ENCODE data around the gene PIGC. TPM values are rescaled to one million over a fixed set of nuclear protein-coding genes. Genes with fewer than 3 reads are reported as not detected.

The PIGC gene
- total RNA-seq, 1 donor from 2014 or later = 20.7 TPM

GRCh38 chr1:172457479-172458130 lies 13.7 kb upstream of the PIGC start:
- H3K27ac Mint-ChIP-seq = no peak overlapping the region

GRCh38 chr1:172456344-172456769 lies 12.5 kb upstream of the PIGC start:
- intact Hi-C loops (cut with micrococcal nuclease) = no loop called here
- H3K36me3 Mint-ChIP-seq (ENCODE audit: low read depth) = no peaks in the 10 kb centered on the region
- H3K4me1 Mint-ChIP-seq (ENCODE audit: low read depth) = peaks cover 8% of the 10 kb centered on the region
- H3K9me3 Mint-ChIP-seq = no peaks in the 10 kb centered on the region
- no peak overlapping the region for H3K4me3 Mint-ChIP-seq (ENCODE audit: low read depth)
- peaks cover 26% of the 10 kb centered on the region for H3K27me3 Mint-ChIP-seq (ENCODE audit: low read depth)
- H3K27ac Mint-ChIP-seq = no peak overlapping the region
- DNase-seq (ENCODE audit: low spot score) = no peak

More at GRCh38 chr1:172457479-172458130, 13.7 kb upstream of the PIGC start:
- Mint-ChIP-seq H3K27me3 (ENCODE audit: low read depth) (peaks cover 30% of the 10 kb centered on the region), H3K36me3 (ENCODE audit: low read depth) (no peaks in the 10 kb centered on the region), H3K4me3 (ENCODE audit: low read depth) (no peak overlapping the region), H3K4me1 (ENCODE audit: low read depth) (peaks cover 4% of the 10 kb centered on the region), H3K9me3 (no peaks in the 10 kb centered on the region)
- intact Hi-C loops (cut with micrococcal nuclease) = no loop called here
- no peak for DNase-seq (ENCODE audit: low spot score)

- H3K27me3 Mint-ChIP-seq (ENCODE audit: low read depth) = peaks cover 24% of the 10 kb centered on the region
- no peak for DNase-seq (ENCODE audit: low spot score)
- no peaks in the 10 kb centered on the region for H3K36me3 Mint-ChIP-seq (ENCODE audit: low read depth)
- peaks cover 17% of the 10 kb centered on the region for H3K4me1 Mint-ChIP-seq (ENCODE audit: low read depth)
- no peaks in the 10 kb centered on the region for H3K9me3 Mint-ChIP-seq
- intact Hi-C loops (cut with micrococcal nuclease) = no loop called here
- no peak overlapping the region for H3K27ac Mint-ChIP-seq
- no peak overlapping the region for H3K4me3 Mint-ChIP-seq (ENCODE audit: low read depth)
These were observed 11.6 kb upstream of the PIGC start for GRCh38 chr1:172455451-172455850.

- Mint-ChIP-seq H3K27ac (no peak overlapping the region), H3K4me3 (ENCODE audit: low read depth) (no peak overlapping the region), H3K36me3 (ENCODE audit: low read depth) (no peaks in the 10 kb centered on the region), H3K4me1 (ENCODE audit: low read depth) (peaks cover 32% of the 10 kb centered on the region), H3K27me3 (ENCODE audit: low read depth) (peaks cover 13% of the 10 kb centered on the region), H3K9me3 (no peaks in the 10 kb centered on the region)
- intact Hi-C loops (cut with micrococcal nuclease) = loop anchor here (5.0 kb wide), 1 partner anchor 96 kb away; no protein-coding TSS in a partner anchor
- no peak for DNase-seq (ENCODE audit: low spot score)
These were observed 9.7 kb upstream of the PIGC start for GRCh38 chr1:172453607-172454006.

- Mint-ChIP-seq H3K9me3 (no peaks in the 10 kb centered on the region), H3K4me1 (ENCODE audit: low read depth) (peaks cover 32% of the 10 kb centered on the region), H3K36me3 (ENCODE audit: low read depth) (no peaks in the 10 kb centered on the region), H3K27me3 (ENCODE audit: low read depth) (peaks cover 13% of the 10 kb centered on the region), H3K4me3 (ENCODE audit: low read depth) (no peak overlapping the region), H3K27ac (no peak overlapping the region)
- intact Hi-C loops (cut with micrococcal nuclease) = loop anchor here (5.0 kb wide), 1 partner anchor 96 kb away; no protein-coding TSS in a partner anchor
- no peak for DNase-seq (ENCODE audit: low spot score)
These were observed 9.3 kb upstream of the PIGC start for GRCh38 chr1:172453153-172453545.

GRCh38 chr1:172452536-172453152 lies 8.8 kb upstream of the PIGC start:
- no peak overlapping the region for H3K4me3 Mint-ChIP-seq (ENCODE audit: low read depth)
- no peak overlapping the region for H3K27ac Mint-ChIP-seq
- peaks cover 8% of the 10 kb centered on the region for H3K27me3 Mint-ChIP-seq (ENCODE audit: low read depth)
- no peak for DNase-seq (ENCODE audit: low spot score)
- H3K9me3 Mint-ChIP-seq = no peaks in the 10 kb centered on the region
- intact Hi-C loops (cut with micrococcal nuclease) = loop anchor here (5.0 kb wide), 1 partner anchor 95 kb away; no protein-coding TSS in a partner anchor
- H3K36me3 Mint-ChIP-seq (ENCODE audit: low read depth) = no peaks in the 10 kb centered on the region
- H3K4me1 Mint-ChIP-seq (ENCODE audit: low read depth) = peaks cover 32% of the 10 kb centered on the region

GRCh38 chr1:172451002-172451443 lies 7.2 kb upstream of the PIGC start:
- intact Hi-C loops (cut with micrococcal nuclease) = loop anchor here (1.0 to 5.0 kb wide), 5 partner anchors 81 to 278 kb away; no protein-coding TSS in a partner anchor
- DNase-seq (ENCODE audit: low spot score) = no peak
- H3K27me3 Mint-ChIP-seq (ENCODE audit: low read depth) = peaks cover 2% of the 10 kb centered on the region
- peaks cover 32% of the 10 kb centered on the region for H3K4me1 Mint-ChIP-seq (ENCODE audit: low read depth)
- H3K36me3 Mint-ChIP-seq (ENCODE audit: low read depth) = no peaks in the 10 kb centered on the region
- H3K27ac Mint-ChIP-seq = peak overlapping the region; percentile 78
- H3K9me3 Mint-ChIP-seq = no peaks in the 10 kb centered on the region
- peak overlapping the region; percentile 42 for H3K4me3 Mint-ChIP-seq (ENCODE audit: low read depth)

GRCh38 chr1:172450524-172450885 lies 6.6 kb upstream of the PIGC start:
- Mint-ChIP-seq H3K27me3 (ENCODE audit: low read depth) (peaks cover 2% of the 10 kb centered on the region), H3K4me1 (ENCODE audit: low read depth) (peaks cover 32% of the 10 kb centered on the region), H3K9me3 (no peaks in the 10 kb centered on the region), H3K36me3 (ENCODE audit: low read depth) (no peaks in the 10 kb centered on the region), H3K27ac (peak overlapping the region; percentile 78), H3K4me3 (ENCODE audit: low read depth) (peak overlapping the region; percentile 42)
- intact Hi-C loops (cut with micrococcal nuclease) = loop anchor here (2.0 to 5.0 kb wide), 3 partner anchors 93 to 278 kb away; no protein-coding TSS in a partner anchor
- no peak for DNase-seq (ENCODE audit: low spot score)

- intact Hi-C loops (cut with micrococcal nuclease) = loop anchor here (2.0 to 5.0 kb wide), 3 partner anchors 93 to 279 kb away; no protein-coding TSS in a partner anchor
- Mint-ChIP-seq H3K27me3 (ENCODE audit: low read depth) (peaks cover 2% of the 10 kb centered on the region), H3K9me3 (no peaks in the 10 kb centered on the region), H3K4me1 (ENCODE audit: low read depth) (peaks cover 32% of the 10 kb centered on the region), H3K27ac (no peak overlapping the region), H3K4me3 (ENCODE audit: low read depth) (no peak overlapping the region), H3K36me3 (ENCODE audit: low read depth) (no peaks in the 10 kb centered on the region)
- peak; percentile 29 for DNase-seq (ENCODE audit: low spot score)
These were observed 6.0 kb upstream of the PIGC start for GRCh38 chr1:172449585-172450523.

- peaks cover 36% of the 10 kb centered on the region for H3K4me1 Mint-ChIP-seq (ENCODE audit: low read depth)
- no peak for DNase-seq (ENCODE audit: low spot score)
- H3K27ac Mint-ChIP-seq = peak overlapping the region; percentile 54
- H3K9me3 Mint-ChIP-seq = no peaks in the 10 kb centered on the region
- no peaks in the 10 kb centered on the region for H3K36me3 Mint-ChIP-seq (ENCODE audit: low read depth)
- no peaks in the 10 kb centered on the region for H3K27me3 Mint-ChIP-seq (ENCODE audit: low read depth)
- intact Hi-C loops (cut with micrococcal nuclease) = no loop called here
- H3K4me3 Mint-ChIP-seq (ENCODE audit: low read depth) = no peak overlapping the region
These were observed 5.2 kb upstream of the PIGC start for GRCh38 chr1:172448995-172449584.

- H3K9me3 Mint-ChIP-seq = no peaks in the 10 kb centered on the region
- intact Hi-C loops (cut with micrococcal nuclease) = no loop called here
- H3K27ac Mint-ChIP-seq = no peak overlapping the region
- H3K36me3 Mint-ChIP-seq (ENCODE audit: low read depth) = peaks cover 2% of the 10 kb centered on the region
- H3K4me1 Mint-ChIP-seq (ENCODE audit: low read depth) = peaks cover 40% of the 10 kb centered on the region
- no peak for DNase-seq (ENCODE audit: low spot score)
- H3K4me3 Mint-ChIP-seq (ENCODE audit: low read depth) = no peak overlapping the region
- no peaks in the 10 kb centered on the region for H3K27me3 Mint-ChIP-seq (ENCODE audit: low read depth)
These were observed 3.8 kb upstream of the PIGC start for GRCh38 chr1:172447641-172448040.

GRCh38 chr1:172446547-172446946 lies 2.7 kb upstream of the PIGC start:
- Mint-ChIP-seq H3K36me3 (ENCODE audit: low read depth) (peaks cover 13% of the 10 kb centered on the region), H3K4me3 (ENCODE audit: low read depth) (no peak overlapping the region)

More at GRCh38 chr1:172446547-172446946, 2.7 kb upstream of the PIGC start:
- Mint-ChIP-seq H3K4me1 (ENCODE audit: low read depth) (peaks cover 47% of the 10 kb centered on the region), H3K27me3 (ENCODE audit: low read depth) (no peaks in the 10 kb centered on the region), H3K9me3 (no peaks in the 10 kb centered on the region), H3K27ac (no peak overlapping the region)
- no peak for DNase-seq (ENCODE audit: low spot score)
- intact Hi-C loops (cut with micrococcal nuclease) = no loop called here
